ENCODE results near the gene HECTD2.

DNA sequence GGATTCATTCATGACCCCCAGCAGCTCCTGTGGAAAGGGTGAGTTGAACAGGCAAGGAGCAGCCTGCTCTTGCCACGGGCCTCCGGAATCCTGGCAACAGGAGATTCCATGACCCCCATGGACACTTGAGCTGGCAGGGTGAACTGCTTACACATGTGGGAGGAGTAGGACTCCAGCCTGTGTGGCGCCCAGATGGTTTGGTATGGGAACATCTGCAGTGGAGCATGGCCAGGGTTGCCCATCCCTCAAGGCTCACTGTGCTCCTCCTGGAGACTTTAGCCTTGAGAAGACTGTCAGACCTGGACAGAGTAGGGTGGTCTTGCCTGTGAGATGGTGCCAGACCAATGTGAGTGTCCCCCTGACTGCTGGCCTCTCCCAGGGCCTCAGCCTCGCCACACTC lies 57.0 kb downstream of the HECTD2 start:
- TF ChIP-seq, protein P1, sequence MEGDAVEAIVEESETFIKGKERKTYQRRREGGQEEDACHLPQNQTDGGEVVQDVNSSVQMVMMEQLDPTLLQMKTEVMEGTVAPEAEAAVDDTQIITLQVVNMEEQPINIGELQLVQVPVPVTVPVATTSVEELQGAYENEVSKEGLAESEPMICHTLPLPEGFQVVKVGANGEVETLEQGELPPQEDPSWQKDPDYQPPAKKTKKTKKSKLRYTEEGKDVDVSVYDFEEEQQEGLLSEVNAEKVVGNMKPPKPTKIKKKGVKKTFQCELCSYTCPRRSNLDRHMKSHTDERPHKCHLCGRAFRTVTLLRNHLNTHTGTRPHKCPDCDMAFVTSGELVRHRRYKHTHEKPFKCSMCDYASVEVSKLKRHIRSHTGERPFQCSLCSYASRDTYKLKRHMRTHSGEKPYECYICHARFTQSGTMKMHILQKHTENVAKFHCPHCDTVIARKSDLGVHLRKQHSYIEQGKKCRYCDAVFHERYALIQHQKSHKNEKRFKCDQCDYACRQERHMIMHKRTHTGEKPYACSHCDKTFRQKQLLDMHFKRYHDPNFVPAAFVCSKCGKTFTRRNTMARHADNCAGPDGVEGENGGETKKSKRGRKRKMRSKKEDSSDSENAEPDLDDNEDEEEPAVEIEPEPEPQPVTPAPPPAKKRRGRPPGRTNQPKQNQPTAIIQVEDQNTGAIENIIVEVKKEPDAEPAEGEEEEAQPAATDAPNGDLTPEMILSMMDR (IDR thresholded peaks at IDR 0.05): no peak
- no peak for TF ChIP-seq POLR2A (IDR thresholded peaks at IDR 0.05)
